GM18520 (cell line): ENCODE measurements around the gene XAB2.

Experiments
- ATAC-seq: cut with Tn5 transposase; IDR thresholded peaks from one replicate; pipeline ENCODE4 v1.9.1; 2021; ENCODE audit not compliant: unreplicated experiment

The XAB2 gene

DNA sequence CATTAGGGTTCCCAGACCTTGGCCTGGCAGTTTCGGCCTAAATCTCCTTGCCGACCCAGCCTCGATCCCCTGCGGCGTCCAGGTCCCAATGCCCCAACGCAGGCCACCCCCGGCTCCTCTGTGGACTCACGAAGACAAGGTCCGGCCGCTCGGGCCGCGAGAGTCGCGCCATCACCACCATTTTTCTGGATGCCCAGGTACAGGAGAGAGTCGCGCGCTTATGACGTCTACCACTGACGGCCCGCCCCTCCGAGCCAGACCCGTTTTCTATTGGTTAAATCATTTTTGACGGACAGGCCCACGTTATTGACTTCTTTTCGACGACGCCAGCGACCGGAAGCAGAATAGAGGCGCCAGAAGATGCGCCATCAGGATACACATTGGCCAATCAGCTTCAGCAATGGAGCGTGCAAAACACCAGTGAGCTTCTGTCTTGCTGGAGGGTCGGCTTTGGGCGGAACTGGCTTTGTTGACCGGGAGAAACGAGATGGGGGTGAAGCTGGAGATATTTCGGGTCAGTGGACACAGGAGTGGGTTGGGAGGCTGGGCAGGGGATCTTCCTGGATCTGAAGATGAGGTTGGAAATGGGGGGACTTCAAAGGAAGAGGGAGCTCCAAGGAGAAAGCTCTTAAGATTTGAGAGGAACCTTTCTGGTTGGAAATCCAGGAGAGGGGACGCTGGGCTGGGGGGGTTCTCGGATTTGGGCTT, at the start of gene XAB2, which contains the start of gene PET100:
Gene XAB2 (minus strand): TSS at position 199 of the 708 bp plus-strand sequence. CDS start 18 bp downstream, at position 181.
Gene PET100 (plus strand): TSS at position 447 of the 708 bp plus-strand sequence. CDS start 41 bp downstream, at position 488.
- peak; percentile 98 for ATAC-seq

DNA sequence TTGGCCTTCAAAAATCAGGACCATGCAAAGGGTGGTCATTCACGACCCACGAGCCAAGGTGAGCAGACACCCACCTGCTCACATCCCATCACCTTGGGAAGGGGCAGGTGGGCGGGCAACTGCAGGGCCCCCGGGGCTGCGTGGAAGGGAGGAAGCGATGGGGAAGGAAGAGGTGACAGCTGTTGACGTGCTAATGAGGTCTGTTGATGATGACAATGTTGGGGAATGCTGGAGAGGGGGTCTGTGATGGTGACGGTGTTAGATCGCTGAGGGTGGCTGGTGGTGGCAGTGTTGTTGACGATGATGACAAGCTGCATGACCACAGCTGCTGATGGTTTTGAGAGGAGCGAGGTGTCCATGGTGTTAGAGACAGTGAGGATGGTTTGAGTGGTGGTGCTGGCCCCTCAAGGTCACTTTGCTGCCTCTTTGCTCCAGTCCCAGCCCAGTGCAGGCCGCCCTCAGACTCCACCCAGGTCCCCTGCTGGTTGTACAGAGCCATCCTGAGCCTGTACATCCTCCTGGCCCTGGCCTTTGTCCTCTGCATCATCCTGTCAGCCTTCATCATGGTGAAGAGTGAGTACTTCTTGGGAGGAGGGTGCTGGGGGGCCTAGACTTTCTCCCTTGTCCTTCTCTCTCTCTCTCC, 48.4 kb upstream of the XAB2 start:
- no peak for ATAC-seq

- no peak for ATAC-seq
Measured at GRCh38 chr19:7676854-7677253, 47.5 kb upstream of the XAB2 start, which contains the start of gene MCEMP1. TSS of gene MCEMP1 (plus strand) at chr19:7677090. CDS start at chr19:7677121, 31 bp downstream.

DNA sequence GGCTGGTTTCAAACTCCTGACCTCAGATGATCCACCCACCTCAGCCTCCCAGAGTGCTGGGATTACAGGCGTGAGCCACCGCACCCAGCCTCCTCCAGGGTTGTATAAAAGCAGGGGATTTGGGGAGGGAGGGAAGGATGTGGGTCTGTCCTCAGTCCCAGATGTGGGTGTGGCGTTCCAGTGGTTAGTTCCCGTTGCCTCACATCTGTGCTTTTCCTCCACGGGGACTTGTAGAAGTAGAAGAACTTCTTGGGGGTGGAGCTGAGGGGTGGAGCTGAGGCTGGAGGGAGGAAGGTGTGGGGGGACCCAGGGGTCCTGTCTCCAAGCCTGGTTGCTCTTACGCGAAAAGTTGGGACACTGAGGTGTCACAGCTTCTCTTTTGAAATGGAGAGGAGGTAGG, 47.0 kb upstream of the XAB2 start:
- ATAC-seq: no peak

DNA sequence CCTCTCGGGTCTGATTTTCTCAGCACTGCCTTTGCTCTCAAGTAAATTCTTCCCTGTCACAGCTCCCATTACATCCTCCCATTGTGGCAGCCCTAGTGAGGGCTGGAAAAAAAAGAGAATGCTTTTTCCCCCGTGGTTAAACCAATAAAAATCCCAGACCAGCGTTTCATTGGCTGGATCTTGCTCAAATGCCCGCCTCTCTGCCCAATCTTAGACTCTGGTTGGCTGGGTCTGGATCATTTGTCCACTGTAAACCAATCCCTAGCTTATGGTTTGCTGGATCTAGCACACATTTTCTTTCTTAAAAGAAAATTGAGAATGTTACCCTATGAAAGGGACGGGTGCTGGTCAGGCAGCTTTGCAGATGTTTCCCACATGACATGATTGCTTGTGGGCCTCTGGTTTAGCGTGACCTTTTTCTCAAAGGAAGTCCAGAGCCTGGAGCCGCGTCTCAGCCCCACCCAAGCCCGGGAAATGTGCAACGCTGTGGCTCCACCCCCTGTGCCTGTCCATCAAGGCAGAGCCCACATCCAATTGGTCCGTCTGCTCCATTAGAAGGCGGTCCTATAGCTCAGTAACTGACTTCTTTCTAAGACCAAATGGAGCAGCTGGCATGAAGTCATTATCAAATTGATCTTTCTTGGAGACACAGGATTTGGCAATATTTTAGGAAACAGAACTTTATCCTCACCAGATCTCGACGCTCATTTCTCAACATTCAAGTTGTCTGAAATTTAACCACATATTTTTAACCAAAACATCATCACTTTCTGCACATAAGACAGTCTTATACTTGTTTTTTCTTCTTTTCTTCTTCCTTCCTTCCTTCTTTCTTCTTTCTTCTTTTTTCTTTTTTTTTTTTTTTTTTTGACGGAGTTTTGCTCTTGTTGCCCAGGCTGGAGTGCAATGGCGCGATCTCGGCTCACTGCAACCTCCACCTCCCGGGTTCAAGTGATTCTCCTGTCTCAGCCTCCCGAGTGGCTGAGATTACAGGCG, 45.0 kb upstream of the XAB2 start:
- ATAC-seq: no peak

- ATAC-seq: no peak
Measured at GRCh38 chr19:7672522-7672921, 43.2 kb upstream of the XAB2 start.

- ATAC-seq: no peak
Measured at GRCh38 chr19:7670790-7671189, 41.4 kb upstream of the XAB2 start.

DNA sequence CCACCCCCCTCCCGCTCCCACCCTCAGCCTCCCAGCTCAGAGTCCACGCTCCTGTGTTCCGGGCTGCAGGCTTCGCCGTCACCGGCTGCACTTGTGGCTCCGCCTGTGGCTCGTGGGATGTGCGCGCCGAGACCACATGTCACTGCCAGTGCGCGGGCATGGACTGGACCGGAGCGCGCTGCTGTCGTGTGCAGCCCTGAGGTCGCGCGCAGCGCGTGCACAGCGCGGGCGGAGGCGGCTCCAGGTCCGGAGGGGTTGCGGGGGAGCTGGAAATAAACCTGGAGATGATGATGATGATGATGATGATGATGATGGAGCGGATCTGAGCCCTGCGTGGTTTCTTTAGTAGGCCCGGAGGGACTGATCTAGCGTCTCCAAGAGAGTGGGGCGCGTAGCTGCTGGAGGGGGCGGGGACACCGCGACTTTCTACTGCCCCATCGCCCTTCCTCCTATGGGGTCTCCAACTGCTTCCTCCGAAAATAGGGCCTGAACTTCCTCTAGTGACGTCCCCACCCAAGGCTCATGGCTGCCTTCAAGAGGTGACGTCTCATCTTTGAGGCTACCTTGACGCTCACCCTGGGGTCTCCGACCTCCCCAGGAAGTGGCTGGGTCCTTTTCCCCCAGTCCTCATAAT, 40.9 kb upstream of the XAB2 start:
- ATAC-seq: no peak

GRCh38 chr19:7669641-7670040, 40.3 kb upstream of the XAB2 start:
- no peak for ATAC-seq

GRCh38 chr19:7668842-7669241, 39.5 kb upstream of the XAB2 start, which contains the start of gene RETN:
TSS of gene RETN (plus strand) at chr19:7669049. CDS start at chr19:7669327, 278 bp downstream.
- no peak for ATAC-seq

- no peak for ATAC-seq
Measured at GRCh38 chr19:7665076-7665475, 35.7 kb upstream of the XAB2 start.

GRCh38 chr19:7663706-7664105, 34.4 kb upstream of the XAB2 start:
- no peak for ATAC-seq

GRCh38 chr19:7662657-7663056, 33.3 kb upstream of the XAB2 start:
- no peak for ATAC-seq

DNA sequence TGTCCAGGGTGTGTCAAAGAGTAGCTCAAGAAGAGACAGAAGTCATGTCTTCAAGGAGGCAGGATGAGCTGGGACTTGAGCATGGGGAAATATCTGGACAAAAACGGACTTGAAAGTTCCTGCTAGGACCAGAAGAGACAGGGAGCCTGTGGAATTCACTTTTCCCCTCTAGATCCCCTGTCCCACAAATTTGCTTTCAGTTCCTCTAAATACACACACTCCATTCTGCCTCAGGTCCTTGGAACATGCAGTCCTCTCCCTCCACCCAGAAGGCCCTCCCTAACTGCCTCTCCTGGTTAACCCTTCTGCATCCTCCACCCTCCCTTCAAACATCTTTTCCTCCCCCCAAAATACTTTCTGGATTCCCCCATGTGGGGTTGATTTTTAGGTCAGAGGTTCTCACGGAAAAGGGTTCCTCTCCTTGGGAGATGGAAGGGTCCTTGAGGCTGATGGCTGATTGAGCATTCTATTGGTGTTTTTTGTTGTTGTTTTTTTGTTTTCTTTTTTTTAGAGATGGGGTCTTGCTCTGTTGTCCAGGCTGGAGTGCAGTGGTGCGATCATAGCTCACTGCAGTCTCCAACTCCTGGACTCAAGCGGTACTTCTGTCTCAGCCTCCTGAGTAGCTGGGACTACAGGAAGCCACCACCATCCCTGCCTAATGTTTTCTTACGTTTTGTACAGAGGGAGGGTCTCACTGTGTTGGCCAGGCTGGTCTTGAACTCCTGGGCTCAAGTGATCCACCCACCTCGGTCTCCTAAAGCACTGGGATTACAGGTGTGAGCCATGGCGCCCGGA, 32.6 kb upstream of the XAB2 start:
- ATAC-seq: no peak

GRCh38 chr19:7658219-7658686, 28.9 kb upstream of the XAB2 start:
- ATAC-seq: peak; percentile 55

DNA sequence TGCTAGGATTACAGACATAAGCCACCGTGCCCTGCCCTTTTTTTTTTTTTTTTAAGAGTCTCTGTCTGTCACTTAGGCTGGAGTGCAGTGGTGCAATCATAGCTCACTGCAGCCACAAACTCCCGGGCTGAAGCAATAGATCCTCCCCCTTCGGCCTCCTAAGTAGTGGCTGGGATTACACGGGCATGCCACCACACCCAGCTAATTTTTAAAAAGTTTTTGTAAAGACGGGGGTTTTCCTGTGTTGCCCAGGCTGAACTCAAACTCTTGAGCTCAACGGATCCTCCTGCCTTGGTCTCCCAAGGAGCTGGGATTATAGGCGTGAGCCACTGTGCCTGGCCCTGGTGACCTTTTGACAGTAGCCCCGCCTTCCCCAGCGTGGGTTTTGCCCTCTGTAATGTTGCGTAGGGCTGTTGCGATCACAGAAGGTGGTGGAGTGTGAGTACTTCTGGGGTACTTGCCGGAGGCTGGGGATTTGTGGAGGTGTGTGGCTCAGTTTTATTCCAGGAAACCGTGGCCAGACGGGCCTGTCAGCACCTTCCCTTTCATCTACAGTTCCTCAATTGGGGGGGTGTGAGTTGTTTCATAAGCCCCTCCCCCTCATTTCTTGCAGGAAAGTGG, 27.9 kb upstream of the XAB2 start:
- ATAC-seq: no peak

- no peak for ATAC-seq
Measured at GRCh38 chr19:7655581-7655980, 26.2 kb upstream of the XAB2 start.

DNA sequence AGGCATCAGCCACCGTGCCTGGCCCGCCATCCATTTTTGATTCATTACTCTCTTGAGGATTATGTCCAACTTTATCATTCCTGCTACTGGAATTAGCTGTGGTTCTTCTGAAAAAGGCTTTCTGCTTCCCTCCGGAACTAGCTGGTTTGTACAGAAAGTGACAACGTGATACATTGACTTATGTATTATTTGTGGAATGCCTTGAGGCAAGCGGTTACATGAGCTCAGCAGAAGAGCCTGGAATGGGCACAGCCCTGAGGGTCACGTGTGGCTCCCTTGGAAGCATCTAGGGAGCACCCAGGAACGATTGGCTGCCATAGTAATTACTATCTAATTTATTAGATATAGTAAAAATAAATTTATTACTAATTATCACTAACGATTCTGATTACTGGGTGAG, 25.1 kb upstream of the XAB2 start:
- no peak for ATAC-seq

DNA sequence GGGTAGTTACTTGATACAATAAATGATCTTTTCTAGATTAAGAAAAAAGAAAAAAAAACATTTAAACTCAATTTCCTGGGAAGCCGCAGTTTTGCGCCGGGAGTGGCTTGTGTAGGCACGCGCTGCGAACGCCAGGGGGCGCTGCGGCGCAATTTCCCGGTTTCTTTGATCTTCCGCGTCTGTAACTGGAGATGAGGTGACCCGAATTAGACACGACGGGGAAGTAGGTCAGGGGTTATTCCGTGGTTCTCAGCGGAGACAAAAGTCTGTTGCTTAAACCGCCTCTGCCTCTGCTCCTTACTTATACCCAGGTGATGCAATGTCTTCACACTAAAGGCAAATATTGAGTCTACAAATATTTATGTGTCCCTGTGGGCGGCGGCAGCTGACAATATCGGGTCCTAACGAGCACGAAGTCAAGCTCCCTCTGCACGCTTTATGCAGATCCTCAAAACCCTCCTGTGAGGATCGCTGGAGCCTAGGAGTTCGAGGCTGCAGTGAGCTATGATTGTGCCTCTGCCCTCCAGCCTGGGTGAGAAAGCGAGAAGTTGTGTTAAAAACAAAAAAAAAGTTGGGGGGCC, 22.8 kb upstream of the XAB2 start:
- ATAC-seq: no peak
